Activated CD4-positive, alpha-beta T cell treated with anti-CD3 and anti-CD28 coated beads for 4 hours (primary cell): ENCODE results near the gene SHLD1.

Experiments
- DNase-seq, 2 donors: peaks; one replicate each; pipeline ENCODE4 v3.0.0-alpha.2; 2020

Gene SHLD1

GRCh38 chr20:5855939-5856338 is 105.7 kb downstream of the SHLD1 start:
- DNase-seq = no peak

- no peak for DNase-seq
Observed at GRCh38 chr20:5859608-5860007, 109.4 kb downstream of the SHLD1 start.

- DNase-seq = no peak
Observed at GRCh38 chr20:5862703-5863039, 112.5 kb downstream of the SHLD1 start.

- DNase-seq = no peak
Observed at GRCh38 chr20:5863040-5863833, 113.0 kb downstream of the SHLD1 start.

- DNase-seq = no peak
Observed at GRCh38 chr20:5864428-5864827, 114.2 kb downstream of the SHLD1 start.

GRCh38 chr20:5864873-5865587 is 114.8 kb downstream of the SHLD1 start:
- DNase-seq = no peak

GRCh38 chr20:5865604-5866003 is 115.4 kb downstream of the SHLD1 start:
- DNase-seq = no peak

GRCh38 chr20:5870568-5870981 is 120.4 kb downstream of the SHLD1 start:
- no peak for DNase-seq

- no peak for DNase-seq
Observed at GRCh38 chr20:5871459-5872410, 121.5 kb downstream of the SHLD1 start.

GRCh38 chr20:5877128-5877527 is 126.9 kb downstream of the SHLD1 start:
- no peak for DNase-seq

GRCh38 chr20:5880326-5880725 is 130.1 kb downstream of the SHLD1 start:
- no peak for DNase-seq

GRCh38 chr20:5881703-5882102 is 131.5 kb downstream of the SHLD1 start:
- DNase-seq = no peak

GRCh38 chr20:5882166-5882565 is 132.0 kb downstream of the SHLD1 start:
- no peak for DNase-seq

GRCh38 chr20:5884465-5885335 is 134.5 kb downstream of the SHLD1 start:
- DNase-seq = no peak

GRCh38 chr20:5885866-5886265 is 135.7 kb downstream of the SHLD1 start:
- DNase-seq = no peak

- DNase-seq = no peak
Observed at GRCh38 chr20:5886788-5887187, 136.6 kb downstream of the SHLD1 start.

GRCh38 chr20:5887386-5887785 is 137.2 kb downstream of the SHLD1 start:
- DNase-seq = no peak

- DNase-seq = no peak
Observed at GRCh38 chr20:5888041-5888440, 137.8 kb downstream of the SHLD1 start.

- DNase-seq = no peak
Observed at GRCh38 chr20:5890773-5891441, 140.7 kb downstream of the SHLD1 start.

- no peak for DNase-seq
Observed at GRCh38 chr20:5893052-5893451, 142.9 kb downstream of the SHLD1 start.

- no peak for DNase-seq
Observed at GRCh38 chr20:5893621-5894020, 143.4 kb downstream of the SHLD1 start.

GRCh38 chr20:5895626-5896025 is 145.4 kb downstream of the SHLD1 start:
- no peak for DNase-seq
